DMS79 (cell line): ENCODE results near the gene BUD23.
"Not testable (repeated sequence)": the region's sequence is repeated elsewhere in the genome, so short reads cannot be mapped to it uniquely, and the experiment has no call there.

ENCODE experiments used
- DNase-seq: peaks from one replicate; lab custom pipeline; 2025; lab: John Stamatoyannopoulos, UW

The BUD23 gene

DNA sequence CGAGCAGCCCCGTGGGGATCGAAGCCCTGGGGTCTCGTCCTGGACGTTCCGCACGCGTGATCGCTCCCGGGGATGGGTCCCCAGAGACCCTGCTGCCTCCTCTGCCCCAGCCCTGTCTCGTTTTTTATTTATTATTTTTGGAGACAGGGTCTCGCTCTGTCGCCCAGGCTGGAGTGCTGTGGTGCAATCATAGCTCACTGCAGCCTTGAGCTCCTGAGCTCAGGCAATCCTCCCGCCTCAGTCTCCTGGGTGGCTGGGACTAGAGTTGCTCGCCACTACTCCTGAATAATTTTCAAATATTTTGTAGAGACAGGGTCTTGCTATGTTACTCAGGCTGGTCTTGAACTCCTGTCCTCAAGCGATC lies 36.4 kb downstream of the BUD23 start:
- no peak for DNase-seq

DNA sequence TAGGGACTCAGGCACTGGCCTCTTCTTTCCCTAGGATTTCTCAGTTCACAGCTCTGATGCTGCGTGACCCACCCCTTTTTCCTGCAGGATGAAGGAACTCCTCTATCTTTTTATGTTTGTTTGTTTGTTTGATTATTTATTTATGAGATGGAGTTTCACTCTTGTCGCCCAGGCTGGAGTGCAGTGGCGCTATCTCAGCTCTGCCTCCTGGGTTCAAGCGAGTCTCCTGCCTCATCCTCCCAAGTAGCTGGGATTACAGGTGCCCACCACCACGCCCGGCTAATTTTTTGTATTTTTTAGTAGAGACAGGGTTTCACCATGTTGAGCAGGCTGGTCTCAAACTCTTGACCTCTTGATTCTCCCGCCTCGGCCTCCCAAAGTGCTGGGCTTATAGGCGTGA lies 37.0 kb downstream of the BUD23 start:
- not testable (repeated sequence) for DNase-seq

DNA sequence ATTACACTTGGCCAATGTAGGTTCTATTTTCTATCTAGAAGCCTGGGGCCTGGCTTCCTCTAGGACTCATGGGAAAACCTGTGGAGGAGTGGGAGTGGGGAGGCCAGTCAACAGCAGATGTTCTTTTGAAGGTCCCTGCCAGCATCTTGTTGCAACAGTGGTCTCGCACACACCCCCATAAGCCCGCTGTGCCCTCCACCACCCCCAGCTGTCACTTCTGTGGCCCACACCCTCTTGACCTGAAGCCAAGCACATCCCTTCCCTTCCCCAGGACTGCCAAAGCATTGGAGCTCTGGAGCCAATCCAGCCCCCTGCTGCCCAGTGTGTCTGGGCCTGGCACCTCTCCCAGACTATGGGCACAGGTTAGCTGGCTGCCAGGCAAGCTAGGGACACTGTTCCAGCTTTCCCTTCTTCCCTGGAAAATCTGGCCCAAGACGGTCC lies 38.0 kb downstream of the BUD23 start:
- peak; percentile 90 for DNase-seq

DNA sequence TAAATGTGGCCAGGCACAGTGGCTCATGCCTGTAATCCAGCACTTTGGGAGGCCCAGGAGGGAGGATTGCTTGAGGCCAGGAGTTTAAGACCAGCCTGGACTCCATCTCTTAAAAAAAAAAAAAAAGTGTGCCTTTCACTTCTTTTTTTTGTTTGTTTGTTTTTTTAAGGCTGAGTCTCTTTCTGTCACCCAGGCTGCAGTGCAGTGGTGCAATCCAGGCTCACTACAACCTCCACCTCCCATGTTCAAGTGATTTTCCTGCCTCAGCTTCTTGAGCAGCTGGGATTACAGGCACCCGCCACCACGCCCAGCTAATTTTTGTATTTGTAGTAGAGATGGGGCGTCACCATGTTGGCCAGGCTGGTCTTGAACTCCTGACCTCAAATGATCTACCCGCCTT lies 38.8 kb downstream of the BUD23 start:
- not testable (repeated sequence) for DNase-seq

DNA sequence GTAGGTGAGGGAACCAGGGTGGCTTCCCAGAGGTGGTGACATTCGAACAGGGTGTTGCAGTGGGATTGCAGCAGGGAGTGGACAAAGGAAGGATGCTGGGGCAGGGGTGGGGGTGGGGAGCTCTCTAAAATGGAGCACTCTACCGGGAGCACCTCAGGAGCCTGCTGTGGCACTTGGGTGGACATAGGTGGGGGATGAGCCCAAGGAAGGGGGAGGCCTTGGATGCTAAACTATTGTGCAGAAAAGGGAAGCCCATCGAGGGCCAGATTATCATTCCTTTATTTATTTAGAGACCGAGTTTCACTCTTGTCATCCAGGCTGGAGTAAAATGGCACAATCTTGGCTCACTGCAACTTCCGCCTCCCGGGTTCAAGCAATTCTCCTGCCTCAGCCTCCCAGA lies 39.4 kb downstream of the BUD23 start:
- DNase-seq: no peak

DNA sequence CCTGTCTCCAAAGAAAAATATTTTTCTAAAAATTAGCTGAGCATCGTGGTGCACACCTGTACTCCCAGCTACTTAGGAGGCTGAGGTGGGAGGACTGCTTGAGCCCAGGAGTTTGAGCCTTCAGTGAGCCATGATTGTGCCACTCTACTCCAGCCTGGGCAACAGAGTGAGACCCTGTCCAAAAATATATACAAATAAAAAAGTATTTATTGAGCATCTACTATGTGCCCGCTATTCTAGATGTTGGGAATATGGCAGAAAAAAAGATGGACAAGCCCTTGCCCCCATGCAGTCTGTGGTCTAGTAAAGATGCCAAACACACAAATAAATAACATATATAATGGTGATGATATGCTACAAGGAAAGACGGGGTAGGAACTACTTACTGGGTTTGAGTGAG lies 40.4 kb downstream of the BUD23 start:
- DNase-seq: no peak

DNA sequence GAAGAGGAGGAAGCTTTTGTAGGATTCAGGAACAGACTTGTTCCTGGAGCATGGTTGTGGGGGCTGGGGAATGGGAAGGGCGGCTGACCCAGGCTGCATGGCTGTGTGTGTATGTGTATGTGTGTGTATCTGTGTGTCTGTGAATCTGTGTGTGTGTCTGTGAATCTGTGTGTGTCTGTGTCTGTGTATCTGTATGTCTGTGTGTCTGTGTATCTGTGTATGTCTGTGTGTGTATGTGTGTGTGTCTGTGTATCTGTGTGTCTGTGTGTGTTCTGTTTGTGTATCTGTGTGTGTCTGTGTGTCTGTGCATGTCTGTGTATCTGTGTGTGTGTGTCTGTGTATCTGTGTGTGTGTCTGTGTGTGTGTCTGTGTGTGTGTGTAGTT lies 42.7 kb downstream of the BUD23 start:
- DNase-seq: no peak

DNA sequence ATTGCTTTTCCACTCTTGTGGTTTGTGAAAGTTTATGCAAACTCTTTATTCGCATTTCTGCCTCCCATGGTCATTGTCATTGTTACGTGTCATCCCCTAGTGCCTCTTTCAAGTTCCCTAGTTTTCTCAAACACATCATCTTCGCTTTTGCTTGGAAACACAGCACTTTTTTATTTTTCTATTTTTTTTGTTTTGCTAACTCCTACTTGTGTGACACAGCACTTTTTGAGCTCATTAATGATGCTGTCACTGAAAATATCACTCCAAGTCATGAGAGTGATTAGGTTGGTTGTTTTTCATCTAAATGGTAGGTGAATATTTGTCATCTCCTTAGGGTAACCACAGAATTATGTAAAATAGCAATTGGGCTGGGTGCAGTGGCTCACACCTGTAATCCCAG lies 44.6 kb downstream of the BUD23 start:
- no peak for DNase-seq

DNA sequence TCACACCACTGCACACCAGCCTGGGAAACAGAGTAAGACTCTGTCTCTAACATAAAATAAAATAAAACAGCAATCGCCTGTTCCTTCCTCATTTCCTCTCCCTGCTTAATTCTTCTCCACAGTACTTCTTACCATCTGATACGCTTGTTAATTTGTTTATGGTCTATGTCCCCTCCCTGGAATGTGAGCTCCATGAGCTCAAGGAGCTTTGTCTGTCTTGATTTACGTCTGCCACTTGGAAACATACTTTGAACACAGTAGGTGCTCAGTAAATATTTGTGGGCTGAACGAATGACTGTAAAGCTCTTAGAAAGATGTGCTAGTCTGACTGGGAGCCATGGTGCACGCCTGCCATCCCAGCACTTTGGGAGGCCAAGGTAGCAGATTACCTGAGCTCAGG lies 45.2 kb downstream of the BUD23 start:
- no peak for DNase-seq

DNA sequence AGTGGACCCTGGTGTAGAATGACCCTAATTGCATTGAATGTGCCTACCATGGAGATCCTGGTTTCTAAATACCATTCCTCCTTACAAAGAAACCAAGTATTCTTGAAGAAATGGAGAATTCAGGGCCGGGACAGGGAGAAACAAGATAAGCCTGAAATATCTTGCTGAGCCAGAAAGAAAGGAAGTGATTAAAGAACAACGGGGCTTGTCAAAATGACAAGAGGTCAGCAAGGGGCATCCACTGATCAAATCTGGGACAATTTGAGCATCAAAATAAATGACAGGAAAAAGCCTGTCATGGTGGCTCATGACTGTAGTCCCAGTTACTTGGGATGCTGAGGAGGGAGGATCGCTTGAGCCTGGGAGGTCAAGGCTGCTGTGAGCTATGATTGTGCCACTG lies 47.1 kb downstream of the BUD23 start:
- no peak for DNase-seq

DNA sequence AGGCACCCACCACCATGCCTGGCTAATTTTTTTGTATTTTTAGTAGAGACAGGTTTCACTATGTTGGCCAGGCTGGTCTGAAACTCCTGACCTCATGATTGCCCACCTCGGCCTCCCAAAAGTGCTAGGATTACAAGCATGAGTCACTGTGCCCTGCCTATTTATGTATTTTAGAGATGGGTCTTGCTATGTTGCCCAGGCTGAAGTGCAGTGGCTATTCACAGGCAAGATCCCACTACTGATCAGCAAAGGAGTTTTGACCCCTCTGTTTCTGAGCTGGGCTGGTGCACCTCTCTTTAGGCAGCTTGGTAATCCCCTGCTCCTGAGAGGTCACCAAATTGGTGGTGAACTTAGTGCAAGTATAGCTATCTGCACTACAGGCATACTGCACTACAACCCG lies 49.0 kb downstream of the BUD23 start:
- DNase-seq: no peak

DNA sequence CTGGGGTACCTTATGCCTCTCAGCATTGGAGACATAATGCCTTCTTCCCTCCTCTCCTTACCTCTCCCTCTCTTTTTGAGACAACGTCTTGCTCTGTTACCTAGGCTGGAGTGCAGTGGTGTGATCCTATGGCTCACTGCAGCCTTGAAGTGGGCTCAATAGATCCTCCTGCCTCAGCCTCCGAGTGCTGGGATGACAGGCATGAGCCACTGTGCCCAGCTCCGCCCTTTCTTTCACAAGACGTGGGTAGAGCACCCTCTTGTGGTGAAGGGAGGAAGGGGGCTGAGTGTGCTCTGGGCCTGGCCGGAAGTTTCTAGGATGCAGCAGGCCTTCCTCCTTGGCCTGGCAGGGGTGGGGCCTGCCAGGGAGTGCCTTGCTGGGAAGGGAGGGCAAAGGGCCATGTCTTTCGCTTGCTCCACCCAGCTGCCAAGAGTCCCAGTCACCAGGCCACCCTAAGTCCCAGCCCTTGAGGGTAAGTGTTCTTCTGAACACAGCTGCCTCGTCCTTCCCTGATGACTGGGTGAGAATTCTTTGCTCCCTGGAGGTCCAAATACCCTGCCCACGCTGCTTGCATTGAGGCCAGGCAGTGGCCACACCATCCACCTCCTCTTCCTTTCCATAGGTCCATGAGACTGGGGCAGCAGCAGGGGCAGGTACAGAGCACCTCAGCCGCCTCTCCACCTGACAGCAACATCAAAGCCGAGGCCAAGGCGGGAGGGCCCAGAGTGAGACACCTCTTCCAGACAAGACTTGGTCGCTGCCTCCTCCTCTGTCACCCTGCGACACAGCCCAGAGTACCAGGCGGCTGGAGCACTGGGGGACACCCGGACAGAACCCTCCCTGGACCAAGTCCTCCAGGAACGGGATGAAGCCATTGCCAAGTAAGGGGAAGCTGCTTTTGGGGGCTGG lies 51.5 kb downstream of the BUD23 start:
- DNase-seq: peak; percentile 39

DNA sequence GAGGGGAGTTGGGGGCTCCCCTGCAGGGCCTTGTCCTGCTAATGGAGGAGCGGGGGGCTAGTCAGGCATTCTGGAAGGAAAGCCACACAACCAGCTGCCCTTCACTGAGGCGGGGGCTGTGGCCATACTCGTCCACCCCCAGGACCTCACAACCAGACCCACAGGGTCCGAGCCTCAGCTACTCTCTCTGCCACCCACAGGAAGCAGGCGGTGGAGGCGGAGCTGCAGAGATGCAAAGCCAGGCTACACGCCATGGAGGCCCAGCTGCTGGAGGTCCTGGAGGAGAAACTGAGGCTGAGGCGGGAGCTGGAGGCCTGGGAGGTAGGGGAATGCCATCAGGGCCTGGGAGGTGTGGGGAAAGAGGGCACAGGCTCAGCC lies 52.1 kb downstream of the BUD23 start:
- DNase-seq: no peak

DNA sequence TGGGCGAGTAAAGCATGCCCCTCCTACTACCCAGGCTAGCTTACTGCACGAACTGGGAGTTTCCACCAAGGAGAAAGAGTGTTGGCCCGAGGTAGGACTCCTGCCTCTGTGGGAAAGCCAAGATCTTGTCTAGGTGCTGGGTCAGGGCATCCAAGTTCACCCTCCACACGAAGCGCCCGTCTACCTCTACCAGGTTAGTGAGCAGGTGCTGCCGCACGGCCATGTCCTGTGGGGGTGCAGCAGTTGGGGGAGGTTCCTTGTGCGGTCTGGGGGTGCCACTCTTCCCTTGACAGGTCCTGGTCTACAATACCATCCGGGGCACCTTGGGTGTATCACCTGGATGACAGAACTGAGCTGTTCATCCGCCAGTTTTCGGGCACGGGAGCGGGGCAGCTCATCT lies 53.5 kb downstream of the BUD23 start:
- no peak for DNase-seq

DNA sequence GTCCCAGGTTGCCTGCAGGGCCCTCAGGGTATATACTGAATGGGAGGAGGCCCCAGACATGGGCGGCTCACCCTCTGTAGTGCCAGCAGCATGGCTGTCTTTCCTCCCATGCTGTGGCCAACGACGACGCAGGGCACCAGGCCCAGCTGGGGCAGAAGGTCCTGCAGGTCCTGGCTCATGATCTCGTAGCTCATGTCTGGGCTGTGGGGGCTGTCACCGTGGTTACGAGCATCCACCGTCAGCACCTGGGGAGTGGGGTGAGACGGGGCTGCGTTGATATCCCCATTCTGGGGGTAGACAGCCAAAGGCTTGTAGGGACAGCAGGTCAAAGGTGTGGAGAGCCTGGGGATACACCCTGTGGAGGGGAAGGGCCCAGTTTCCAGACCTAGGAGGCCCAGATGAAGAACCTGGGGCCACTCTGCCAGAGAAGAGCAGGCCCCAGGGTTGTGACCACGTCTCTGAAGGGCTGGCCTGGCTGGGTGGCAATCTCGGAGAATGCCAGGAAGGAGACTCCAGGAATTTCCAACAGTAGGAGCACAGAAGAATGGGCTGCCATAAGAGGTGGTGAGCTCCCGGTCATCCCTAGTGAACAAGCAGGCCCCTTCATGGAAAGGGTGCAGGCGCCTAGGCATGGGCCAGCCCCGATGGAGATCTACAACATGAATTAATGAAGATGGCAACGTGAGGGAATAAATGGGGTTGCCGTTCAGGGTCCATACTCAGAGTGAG lies 54.3 kb downstream of the BUD23 start:
- no peak for DNase-seq

DNA sequence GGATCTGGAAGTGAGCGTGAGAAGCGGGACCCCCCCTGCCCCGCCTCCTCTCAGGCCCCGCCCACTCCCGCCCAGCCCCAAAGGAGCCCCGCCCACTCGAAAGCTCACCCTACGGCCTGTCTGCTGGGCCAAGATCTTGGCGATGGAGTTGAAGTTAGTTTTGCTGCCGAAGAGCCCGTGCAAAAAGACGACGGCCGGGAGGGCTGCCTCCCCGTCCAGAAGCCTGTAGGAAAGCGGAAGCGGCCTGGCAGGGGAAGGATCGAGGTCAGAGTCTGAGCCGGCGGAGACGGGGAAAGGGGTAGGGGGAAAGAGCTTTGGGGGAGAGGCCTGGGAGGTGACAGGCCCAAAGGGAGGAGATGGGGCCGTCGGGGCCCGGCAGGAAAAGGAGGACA lies 54.8 kb downstream of the BUD23 start:
- no peak for DNase-seq

DNA sequence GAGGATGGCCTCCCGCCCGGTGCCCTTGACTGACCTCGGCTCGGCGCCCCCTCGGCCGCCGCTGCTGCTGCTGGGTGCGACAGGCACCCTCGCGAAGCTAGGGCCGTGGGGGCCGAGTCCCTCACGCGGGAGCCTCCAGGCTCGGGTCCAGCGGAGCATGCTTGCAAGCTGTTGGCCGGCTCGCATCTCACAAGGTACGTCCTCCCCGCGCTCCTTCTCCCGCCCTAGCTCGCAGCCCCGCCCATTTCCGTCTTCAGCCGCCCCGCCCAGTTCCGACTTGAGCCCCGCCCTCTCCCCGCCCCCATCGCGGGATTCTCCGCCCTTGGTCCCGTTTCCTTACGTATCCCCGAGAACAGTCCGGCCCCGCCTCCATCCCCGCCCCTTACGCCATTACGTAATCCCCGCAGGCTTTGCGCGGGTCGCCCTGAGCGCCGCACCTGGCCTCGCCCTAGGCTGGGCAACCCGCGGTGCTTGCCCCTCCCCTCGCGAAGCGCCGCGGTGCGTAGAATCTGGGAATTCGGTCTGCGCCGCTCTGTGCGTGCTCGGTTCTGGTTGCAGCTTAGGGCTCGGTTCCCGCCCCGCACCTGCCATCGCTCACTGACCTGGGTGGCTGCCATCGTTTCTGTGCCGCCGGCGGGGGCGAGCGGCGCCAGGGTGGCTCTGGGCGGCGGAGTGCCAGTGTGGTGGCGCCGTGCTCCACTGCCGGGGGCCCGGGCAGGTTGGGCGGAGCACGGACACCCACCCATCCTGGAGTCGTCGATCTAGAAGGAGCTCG lies 55.4 kb downstream of the BUD23 start, which contains the start of gene ABHD11:
Gene ABHD11, minus strand, starts transcription at position 191 of the 775 bp plus-strand sequence. Its CDS starts 32 bp downstream, at position 159.
- DNase-seq: peak; percentile 93

DNA sequence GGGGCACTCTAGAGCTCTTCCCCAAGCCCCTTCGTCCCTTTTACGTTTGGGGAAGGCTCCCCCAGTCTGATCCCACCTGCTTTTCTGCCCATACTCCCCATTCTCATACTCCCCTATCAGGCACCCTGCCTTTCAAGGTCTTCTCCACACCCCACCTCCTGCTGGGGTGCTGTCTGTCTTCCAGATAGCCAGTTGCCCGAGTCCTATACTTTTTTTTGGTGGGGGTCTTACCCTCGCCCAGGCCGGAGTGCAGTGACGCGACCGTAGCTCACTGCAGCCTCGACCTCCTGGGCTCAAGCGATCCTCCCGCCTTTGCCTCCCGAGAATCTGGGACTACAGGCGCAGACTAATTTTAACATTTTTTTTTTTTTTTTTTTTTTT lies 56.0 kb downstream of the BUD23 start:
- no peak for DNase-seq

DNA sequence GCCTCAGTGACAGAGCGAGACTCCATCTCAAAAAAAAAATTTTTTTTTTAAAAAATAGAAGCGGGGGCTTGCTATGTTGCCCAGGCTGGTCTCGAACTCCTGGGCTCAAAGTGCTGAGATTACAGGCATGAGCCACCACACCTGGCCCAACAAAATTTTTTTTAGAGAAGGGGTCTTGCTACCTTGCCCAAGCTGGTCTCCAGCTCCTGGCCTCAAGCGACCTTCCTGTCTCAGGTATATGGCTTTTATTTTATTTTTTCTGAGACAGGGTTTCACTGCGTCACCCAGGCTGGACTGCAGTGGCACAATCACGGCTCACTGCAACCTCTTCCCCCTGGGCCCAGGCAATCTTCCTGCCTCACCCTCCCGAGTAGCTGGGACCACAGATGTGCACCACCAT lies 56.8 kb downstream of the BUD23 start:
- no peak for DNase-seq

DNA sequence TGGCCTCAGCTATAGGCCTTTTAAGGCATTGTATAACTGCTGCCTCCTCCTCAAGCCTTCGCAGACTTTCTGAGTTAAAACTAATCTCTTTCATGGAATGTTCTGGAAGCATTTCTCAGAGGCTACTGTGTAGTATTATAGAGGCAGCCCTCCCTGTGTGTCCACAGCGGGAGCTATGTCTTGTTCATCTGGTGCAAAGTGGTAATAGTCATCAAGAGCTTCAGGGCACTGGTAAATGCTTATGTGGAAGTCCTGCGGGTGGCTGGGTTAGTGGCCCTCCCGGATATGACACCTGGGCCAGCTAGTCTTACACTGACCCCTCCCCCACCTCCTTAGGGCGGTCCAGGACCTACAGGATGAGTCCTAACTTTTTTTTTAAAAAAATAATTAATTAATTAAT lies 57.4 kb downstream of the BUD23 start:
- DNase-seq: no peak

DNA sequence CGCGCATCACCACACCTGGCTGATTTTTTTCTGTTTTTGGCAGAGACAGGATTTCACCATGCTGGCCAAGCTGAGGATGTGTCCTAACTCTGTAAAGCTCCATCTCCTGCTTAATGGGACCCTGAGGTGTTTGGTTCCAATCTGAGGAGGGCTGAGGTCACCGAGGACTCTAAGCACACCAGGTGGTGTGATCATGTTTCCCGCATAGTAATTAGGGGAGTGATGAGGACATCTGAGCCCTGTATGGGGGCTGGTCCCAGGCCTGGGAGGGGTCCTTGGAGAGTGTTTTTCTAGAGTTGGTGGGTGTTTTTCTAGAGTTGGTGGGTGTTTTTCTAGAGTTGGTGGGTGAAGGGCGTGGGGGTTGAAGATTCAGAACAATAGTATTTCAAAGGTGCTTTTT lies 58.2 kb downstream of the BUD23 start:
- peak; percentile 83 for DNase-seq

DNA sequence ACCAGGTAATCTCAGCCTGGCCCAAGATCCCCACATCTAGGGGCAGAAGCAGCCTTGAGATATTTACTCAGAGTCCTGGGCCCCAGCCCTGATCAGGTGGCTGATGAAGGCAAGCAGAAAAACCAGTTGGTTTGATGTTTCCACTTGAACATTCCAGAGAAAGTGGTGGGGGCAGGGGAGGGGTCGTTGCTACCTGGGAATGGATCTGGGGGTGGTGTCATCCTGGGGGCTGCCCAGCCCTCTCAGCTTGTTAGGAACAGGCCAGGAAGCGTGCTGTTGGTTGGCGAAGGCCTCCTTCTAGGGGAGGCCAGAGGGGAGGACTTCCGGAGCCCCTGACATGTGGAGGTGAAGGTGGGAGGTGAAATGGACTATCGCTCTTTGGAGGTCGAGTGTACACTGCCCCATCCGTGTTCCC lies 58.9 kb downstream of the BUD23 start:
- peak; percentile 88 for DNase-seq
